K562 treated with DMSO at 1 percent for 48 hours (cell line): ENCODE data around the gene TGIF1. TPM values are rescaled to one million over a fixed set of nuclear protein-coding genes. Genes with fewer than 3 reads are reported as not detected.

Experiments
- total RNA-seq: library from RNA; unstranded; fragments of 300-600 nt; gene quantifications from 2 replicates; pipeline ENCODE4 v1.2.3, GENCODE V29; 2022; ENCODE audit warnings: low replicate concordance; ENCODE audit errors: extremely low read depth

The TGIF1 gene
- total RNA-seq = not detected in 2 replicates

GRCh38 chr18:3450012-3450798 lies at the start of gene TGIF1:
TSS of gene TGIF1 (plus strand) at chr18:3450172. CDS start at chr18:3450490, 318 bp downstream.

Other genes with a start within 250 kb of the TGIF1 start
- gene MYOM1, start 230.2 kb upstream of the TGIF1 start, total RNA-seq = not detected in 2 replicates
- not detected in 2 replicates for gene MYL12A, start 202.4 kb upstream of the TGIF1 start, total RNA-seq
- gene MYL12B, start 188.0 kb upstream of the TGIF1 start, total RNA-seq = 386 TPM in 1 of 2 replicates, not detected in the other